ENCODE measurements around the gene DNAAF2. TPM values are rescaled to one million over a fixed set of nuclear protein-coding genes. Genes with fewer than 3 reads are reported as not detected.
"Not testable (repeated sequence)": the region's sequence is repeated elsewhere in the genome, so short reads cannot be mapped to it uniquely, and the experiment has no call there.

DNAAF2 gene
- total RNA-seq, 1 experiment from 2014 or later = 16.0 TPM

GRCh38 chr14:49622022-49622607 lies 12.9 kb downstream of the DNAAF2 start:
- no peak for DNase-seq (ENCODE audit: low read depth)

DNA sequence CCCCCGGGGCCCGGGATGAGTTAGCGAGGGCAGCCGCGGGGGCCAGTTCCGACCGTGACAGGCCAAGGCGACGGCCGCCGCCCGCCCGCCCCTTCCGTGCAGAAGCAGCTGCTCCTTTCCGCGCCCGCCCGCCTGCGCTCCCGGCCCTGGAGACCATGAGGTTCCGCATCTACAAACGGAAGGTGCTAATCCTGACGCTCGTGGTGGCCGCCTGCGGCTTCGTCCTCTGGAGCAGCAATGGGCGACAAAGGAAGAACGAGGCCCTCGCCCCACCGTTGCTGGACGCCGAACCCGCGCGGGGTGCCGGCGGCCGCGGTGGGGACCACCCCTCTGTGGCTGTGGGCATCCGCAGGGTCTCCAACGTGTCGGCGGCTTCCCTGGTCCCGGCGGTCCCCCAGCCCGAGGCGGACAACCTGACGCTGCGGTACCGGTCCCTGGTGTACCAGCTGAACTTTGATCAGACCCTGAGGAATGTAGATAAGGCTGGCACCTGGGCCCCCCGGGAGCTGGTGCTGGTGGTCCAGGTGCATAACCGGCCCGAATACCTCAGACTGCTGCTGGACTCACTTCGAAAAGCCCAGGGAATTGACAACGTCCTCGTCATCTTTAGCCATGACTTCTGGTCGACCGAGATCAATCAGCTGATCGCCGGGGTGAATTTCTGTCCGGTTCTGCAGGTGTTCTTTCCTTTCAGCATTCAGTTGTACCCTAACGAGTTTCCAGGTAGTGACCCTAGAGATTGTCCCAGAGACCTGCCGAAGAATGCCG lies 13.7 kb downstream of the DNAAF2 start:
- peak; percentile 64 for DNase-seq (ENCODE audit: low read depth)

GRCh38 chr14:49620182-49621113 lies 14.6 kb downstream of the DNAAF2 start, which contains the start of the genes MGAT2 and RPL36AL:
TSS of gene MGAT2 (plus strand) at chr14:49620799. CDS start at chr14:49621269, 470 bp downstream.
TSS of gene RPL36AL (minus strand) at chr14:49620626. CDS start at chr14:49619104, 1,522 bp downstream.
- DNase-seq (ENCODE audit: low read depth) = peak; percentile 97

GRCh38 chr14:49619730-49620129 lies 15.3 kb downstream of the DNAAF2 start:
- no peak for DNase-seq (ENCODE audit: low read depth)

DNA sequence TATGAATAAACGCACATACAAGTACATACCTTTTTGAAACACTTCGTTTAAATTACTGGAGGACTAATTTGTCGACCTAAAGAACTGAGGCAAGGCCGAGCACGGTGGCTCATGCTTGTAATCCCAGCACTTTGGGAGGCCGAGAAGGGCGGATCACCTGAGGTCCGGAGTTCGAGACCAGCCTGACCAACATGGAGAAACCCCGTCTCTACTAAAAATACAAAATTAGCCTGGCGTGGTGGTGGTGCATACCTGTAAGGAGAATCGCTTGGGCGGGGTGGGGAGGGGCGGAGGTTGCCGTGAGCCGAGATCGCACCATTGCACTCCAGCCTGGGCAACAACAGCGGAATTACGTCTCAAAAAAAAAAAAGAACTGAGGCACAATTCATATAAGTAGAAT lies 15.8 kb downstream of the DNAAF2 start:
- DNase-seq (ENCODE audit: low read depth) = not testable (repeated sequence)

DNA sequence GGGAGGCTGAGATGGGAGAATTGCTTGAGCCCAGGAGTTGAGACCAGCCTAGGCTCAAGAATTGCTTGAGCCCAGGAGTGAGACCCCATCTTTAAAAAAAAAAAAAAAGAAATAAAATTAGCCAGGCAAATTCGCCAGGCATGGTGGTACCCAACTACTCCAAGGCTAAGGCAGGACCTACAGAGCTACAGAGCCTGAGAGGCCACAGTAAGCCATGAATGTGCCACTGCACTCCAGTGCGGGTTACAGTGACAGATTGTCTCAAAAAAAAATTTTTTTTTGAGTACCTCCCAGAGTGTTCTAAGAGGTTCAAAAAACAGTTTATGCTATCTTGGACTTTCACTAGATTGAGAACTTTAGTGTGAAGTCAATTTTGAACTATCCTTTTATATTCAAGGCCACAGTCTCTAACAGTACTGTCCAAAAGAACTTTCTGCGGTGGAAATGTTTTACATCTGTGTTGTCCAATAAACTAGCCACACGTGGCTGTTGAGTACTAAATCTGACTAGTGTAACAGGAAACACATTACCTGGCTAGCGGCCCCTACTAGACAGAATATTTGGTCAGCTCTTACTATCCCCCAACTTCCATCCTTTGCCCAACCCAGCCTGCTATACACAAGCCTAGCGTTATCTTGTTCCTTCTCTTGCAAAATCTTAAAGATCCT lies 17.1 kb downstream of the DNAAF2 start:
- no peak for DNase-seq (ENCODE audit: low read depth)

DNA sequence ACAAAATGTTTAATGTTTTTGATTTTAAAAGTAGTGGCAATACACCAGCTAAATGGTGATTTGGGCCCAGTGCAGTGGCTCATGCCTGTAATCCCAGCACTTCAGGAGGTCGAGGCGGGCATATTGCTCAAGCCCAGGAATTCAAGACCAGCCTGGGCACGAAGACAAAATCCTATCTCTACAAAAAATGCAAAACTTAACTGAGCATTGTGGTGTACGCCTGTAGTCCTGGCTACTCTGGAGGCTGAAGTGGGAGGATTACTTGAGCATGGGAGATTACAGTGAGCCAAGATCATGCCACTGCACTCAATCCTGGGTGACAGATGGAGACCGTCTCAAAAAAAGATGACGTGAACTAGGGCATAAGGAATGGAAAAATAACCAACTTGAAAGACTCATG lies 19.3 kb downstream of the DNAAF2 start:
- no peak for DNase-seq (ENCODE audit: low read depth)

- DNase-seq (ENCODE audit: low read depth) = no peak
Observed at GRCh38 chr14:49614196-49614595, 20.8 kb downstream of the DNAAF2 start.

DNA sequence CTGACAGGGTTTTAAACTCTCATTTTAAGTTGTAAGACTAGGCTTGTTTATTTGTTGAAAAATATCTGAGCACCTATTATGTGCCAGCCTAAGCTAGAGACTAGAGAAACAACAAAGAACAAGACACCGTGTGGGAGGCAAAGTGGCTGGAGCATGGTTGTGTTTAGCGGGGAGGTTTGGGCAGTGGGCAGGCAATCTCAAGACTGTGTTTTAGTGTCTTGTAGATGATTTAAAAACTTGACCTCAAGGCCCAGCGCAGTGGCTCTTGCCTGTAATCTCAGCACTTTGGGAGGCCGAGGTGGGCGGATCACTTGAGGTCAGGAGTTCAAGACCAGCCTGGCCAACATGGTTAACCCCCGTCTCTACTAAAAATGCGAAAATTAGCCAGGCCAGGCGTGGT lies 22.4 kb downstream of the DNAAF2 start:
- no peak for DNase-seq (ENCODE audit: low read depth)

DNA sequence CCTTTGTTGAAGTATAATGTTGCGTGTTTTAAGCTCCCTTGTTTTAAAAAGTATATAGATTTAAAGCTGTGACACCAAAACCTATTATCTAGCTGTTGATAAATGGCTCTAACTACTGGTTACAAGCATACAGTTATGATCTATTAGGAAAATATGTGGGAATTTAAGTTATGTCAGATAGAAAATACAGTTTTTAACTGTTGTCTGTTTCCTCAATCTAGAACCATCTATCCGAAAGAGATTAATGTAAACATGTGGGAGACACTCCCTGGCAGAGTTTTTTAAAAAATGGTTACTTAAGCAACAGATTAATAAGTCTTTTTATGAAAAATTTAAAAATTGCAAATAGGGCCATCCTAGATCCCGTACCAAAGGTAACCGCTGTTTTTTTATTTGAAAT lies 22.8 kb downstream of the DNAAF2 start:
- no peak for DNase-seq (ENCODE audit: low read depth)

GRCh38 chr14:49607583-49607982 lies 27.5 kb downstream of the DNAAF2 start:
- DNase-seq (ENCODE audit: low read depth) = no peak

- DNase-seq (ENCODE audit: low read depth) = peak; percentile 83
Observed at GRCh38 chr14:49598485-49599300, 36.4 kb downstream of the DNAAF2 start, which contains the start of gene LRR1. TSS of gene LRR1 (plus strand) at chr14:49598940. CDS start at chr14:49599021, 81 bp downstream.

DNA sequence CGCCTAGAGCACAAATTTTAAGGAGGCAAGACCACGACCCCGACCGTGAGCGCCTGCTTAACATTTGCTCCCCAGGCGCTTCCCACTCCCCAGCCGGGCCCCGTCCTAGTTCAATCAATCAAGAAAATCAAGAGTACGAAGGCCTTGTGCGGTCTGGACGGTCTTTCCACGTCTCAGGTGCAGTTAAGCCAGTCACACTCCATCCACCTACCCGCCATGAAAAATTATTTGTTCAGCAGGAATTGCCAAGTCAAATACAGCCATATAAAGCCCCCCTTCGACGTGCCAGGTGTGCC lies 36.9 kb downstream of the DNAAF2 start:
- DNase-seq (ENCODE audit: low read depth) = no peak

DNA sequence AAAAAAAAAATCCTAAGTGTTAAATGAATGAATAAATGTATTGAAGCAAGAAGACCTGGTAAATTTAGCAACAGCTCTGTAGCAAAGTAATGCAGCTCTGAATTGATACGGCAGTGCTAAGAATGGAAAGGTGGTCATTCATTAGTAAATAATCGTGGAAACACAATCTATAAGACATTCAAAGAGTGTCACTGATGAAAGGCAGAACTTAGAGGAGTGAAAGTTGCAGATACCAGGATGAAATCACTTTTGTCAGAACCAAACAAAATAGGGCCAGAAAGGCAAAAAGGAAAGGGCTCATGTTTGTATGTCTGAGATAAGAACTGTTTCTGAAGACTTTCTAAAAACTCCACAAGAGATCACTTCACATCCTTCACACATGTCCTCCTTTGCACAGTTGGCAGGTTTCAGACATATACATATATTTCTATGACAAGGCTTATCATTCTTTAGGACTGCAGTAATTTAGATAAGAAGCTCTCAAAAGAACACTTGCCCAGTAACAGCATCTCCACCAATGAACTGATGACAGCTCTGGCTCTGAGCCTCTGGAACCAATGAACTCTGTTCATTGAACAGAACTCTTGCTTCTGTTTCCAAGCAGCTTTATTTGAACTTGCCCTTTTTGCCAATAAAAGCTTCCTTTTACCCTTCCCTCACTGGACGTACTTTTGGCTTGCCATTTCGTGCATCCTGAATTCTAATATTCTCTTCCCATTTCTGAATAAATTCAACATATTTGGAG lies 40.5 kb downstream of the DNAAF2 start:
- no peak for DNase-seq (ENCODE audit: low read depth)

GRCh38 chr14:49593016-49593415 lies 42.0 kb downstream of the DNAAF2 start:
- no peak for DNase-seq (ENCODE audit: low read depth)

GRCh38 chr14:49589387-49589786 lies 45.7 kb downstream of the DNAAF2 start:
- DNase-seq (ENCODE audit: low read depth) = no peak

GRCh38 chr14:49586673-49587460 lies 48.2 kb downstream of the DNAAF2 start:
- peak; percentile 75 for DNase-seq (ENCODE audit: low read depth)

- DNase-seq (ENCODE audit: low read depth) = peak; percentile 99
Observed at GRCh38 chr14:49585803-49586672, 49.0 kb downstream of the DNAAF2 start, which contains the start of gene RPS29. TSS of gene RPS29 (minus strand) at chr14:49586380. CDS start at chr14:49586346, 34 bp downstream.

Measured in LHCN-M2 (cell line).